Measurements from ENCODE around the gene LRRC56.

LRRC56 gene

DNA sequence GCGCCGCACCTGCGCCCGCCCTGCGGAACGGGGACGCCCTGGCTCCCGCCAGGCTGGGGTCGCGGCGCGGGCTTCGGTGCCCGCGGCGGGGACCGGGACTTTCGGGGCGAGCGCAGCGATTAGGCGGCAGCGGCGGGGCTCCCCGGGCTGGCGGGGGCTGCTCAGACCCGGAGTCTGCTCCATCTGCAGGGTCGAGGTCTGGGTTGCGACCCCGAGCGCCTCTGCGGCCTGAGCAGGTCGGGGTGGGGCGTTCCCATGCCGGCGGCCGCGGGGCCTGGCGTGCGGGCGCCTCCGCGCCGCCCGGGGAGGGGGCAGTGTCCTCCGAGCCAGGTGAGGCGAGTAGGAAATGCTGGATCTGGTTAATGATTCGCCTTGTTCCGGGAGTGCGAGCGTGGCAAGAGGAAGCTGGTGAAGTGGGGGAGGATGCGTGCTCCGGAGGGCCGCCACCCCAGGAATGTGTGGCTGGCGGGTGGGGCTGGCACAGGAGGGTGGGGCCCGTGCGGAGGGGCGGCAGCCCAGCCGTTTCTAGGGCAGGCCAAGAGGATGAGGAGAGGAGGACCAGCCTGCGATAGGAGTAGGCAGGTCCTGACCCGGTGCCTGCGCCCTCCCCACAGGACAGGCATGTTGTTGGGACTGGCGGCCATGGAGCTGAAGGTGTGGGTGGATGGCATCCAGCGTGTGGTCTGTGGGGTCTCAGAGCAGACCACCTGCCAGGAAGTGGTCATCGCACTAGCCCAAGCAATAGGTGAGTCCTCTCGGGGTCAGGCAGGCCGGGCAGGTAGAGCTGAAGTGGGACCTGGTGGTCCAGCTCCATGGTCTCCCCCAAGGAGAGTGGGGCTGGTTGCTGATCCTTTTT lies 24.0 kb downstream of the LRRC56 start:
- Histone ChIP-seq H3K27me3 (ENCODE audit: insufficient read depth, poor library complexity, severe bottlenecking) (peaks cover 20% of the 10 kb centered on the region), H3K27ac (replicated peaks) (no peak overlapping the region), H3K4me3 (replicated peaks; ENCODE audit: insufficient read depth, low read length) (peak overlapping the region; percentile 72)
- peak; percentile 58 to 78 for DNase-seq (ENCODE audit: low read depth in 1 of 2, low spot score in 1 of 2)
- TF ChIP-seq, protein P1, sequence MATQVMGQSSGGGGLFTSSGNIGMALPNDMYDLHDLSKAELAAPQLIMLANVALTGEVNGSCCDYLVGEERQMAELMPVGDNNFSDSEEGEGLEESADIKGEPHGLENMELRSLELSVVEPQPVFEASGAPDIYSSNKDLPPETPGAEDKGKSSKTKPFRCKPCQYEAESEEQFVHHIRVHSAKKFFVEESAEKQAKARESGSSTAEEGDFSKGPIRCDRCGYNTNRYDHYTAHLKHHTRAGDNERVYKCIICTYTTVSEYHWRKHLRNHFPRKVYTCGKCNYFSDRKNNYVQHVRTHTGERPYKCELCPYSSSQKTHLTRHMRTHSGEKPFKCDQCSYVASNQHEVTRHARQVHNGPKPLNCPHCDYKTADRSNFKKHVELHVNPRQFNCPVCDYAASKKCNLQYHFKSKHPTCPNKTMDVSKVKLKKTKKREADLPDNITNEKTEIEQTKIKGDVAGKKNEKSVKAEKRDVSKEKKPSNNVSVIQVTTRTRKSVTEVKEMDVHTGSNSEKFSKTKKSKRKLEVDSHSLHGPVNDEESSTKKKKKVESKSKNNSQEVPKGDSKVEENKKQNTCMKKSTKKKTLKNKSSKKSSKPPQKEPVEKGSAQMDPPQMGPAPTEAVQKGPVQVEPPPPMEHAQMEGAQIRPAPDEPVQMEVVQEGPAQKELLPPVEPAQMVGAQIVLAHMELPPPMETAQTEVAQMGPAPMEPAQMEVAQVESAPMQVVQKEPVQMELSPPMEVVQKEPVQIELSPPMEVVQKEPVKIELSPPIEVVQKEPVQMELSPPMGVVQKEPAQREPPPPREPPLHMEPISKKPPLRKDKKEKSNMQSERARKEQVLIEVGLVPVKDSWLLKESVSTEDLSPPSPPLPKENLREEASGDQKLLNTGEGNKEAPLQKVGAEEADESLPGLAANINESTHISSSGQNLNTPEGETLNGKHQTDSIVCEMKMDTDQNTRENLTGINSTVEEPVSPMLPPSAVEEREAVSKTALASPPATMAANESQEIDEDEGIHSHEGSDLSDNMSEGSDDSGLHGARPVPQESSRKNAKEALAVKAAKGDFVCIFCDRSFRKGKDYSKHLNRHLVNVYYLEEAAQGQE (IDR thresholded peaks at IDR 0.05; ENCODE audit: insufficient replicate concordance, low read depth), result no peak
- TF ChIP-seq GABPA (IDR thresholded peaks at IDR 0.05; ENCODE audit: low read depth), result no peak
- no peak for TF ChIP-seq POLR2AphosphoS5 (IDR thresholded peaks at IDR 0.05; ENCODE audit: low read depth)
- TF ChIP-seq, protein P2, sequence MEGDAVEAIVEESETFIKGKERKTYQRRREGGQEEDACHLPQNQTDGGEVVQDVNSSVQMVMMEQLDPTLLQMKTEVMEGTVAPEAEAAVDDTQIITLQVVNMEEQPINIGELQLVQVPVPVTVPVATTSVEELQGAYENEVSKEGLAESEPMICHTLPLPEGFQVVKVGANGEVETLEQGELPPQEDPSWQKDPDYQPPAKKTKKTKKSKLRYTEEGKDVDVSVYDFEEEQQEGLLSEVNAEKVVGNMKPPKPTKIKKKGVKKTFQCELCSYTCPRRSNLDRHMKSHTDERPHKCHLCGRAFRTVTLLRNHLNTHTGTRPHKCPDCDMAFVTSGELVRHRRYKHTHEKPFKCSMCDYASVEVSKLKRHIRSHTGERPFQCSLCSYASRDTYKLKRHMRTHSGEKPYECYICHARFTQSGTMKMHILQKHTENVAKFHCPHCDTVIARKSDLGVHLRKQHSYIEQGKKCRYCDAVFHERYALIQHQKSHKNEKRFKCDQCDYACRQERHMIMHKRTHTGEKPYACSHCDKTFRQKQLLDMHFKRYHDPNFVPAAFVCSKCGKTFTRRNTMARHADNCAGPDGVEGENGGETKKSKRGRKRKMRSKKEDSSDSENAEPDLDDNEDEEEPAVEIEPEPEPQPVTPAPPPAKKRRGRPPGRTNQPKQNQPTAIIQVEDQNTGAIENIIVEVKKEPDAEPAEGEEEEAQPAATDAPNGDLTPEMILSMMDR (IDR thresholded peaks at IDR 0.05; ENCODE audit: insufficient read depth, low read length), result no peak
- no peak for TF ChIP-seq SPI1 (IDR thresholded peaks at IDR 0.05; ENCODE audit: borderline replicate concordance, low read depth)

DNA sequence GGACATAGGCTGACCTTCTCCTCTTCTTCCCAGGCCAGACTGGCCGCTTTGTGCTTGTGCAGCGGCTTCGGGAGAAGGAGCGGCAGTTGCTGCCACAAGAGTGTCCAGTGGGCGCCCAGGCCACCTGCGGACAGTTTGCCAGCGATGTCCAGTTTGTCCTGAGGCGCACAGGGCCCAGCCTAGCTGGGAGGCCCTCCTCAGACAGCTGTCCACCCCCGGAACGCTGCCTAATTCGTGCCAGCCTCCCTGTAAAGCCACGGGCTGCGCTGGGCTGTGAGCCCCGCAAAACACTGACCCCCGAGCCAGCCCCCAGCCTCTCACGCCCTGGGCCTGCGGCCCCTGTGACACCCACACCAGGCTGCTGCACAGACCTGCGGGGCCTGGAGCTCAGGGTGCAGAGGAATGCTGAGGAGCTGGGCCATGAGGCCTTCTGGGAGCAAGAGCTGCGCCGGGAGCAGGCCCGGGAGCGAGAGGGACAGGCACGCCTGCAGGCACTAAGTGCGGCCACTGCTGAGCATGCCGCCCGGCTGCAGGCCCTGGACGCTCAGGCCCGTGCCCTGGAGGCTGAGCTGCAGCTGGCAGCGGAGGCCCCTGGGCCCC lies 24.8 kb downstream of the LRRC56 start:
- no peak overlapping the region for H3K27ac ChIP-seq (replicated peaks)
- peak overlapping the region; percentile 72 for H3K4me3 ChIP-seq (replicated peaks; ENCODE audit: insufficient read depth, low read length)
- peaks cover 12% of the 10 kb centered on the region for H3K27me3 ChIP-seq (ENCODE audit: insufficient read depth, poor library complexity, severe bottlenecking)
- TF ChIP-seq, protein P1 (IDR thresholded peaks at IDR 0.05; ENCODE audit: insufficient replicate concordance, low read depth), result no peak
- TF ChIP-seq SPI1 (IDR thresholded peaks at IDR 0.05; ENCODE audit: borderline replicate concordance, low read depth) (no peak), GABPA (IDR thresholded peaks at IDR 0.05; ENCODE audit: low read depth) (no peak), POLR2AphosphoS5 (IDR thresholded peaks at IDR 0.05; ENCODE audit: low read depth) (no peak)
- TF ChIP-seq, protein P2 (IDR thresholded peaks at IDR 0.05; ENCODE audit: insufficient read depth, low read length), result no peak
- no peak for DNase-seq (ENCODE audit: low read depth in 1 of 2, low spot score in 1 of 2)

DNA sequence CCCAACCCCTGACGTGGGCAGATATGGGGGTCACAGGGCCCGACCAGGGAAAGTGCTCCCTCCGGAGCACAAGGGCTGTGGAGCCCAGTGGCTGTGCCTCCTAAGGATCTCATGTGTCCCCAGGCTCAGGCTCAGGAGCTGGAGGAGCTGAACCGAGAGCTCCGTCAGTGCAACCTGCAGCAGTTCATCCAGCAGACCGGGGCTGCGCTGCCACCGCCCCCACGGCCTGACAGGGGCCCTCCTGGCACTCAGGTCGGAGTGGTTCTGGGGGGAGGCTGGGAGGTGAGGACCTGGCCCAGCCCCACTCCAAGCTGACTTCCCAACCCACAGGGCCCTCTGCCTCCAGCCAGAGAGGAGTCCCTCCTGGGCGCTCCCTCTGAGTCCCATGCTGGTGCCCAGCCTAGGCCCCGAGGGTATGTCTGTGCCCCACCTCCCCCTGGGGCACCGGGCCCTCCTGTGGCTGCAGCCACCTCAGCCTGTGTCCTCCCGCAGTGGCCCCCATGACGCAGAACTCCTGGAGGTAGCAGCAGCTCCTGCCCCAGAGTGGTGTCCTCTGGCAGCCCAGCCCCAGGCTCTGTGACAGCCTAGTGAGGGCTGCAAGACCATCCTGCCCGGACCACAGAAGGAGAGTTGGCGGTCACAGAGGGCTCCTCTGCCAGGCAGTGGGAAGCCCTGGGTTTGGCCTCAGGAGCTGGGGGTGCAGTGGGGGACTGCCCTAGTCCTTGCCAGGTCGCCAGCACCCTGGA lies 25.9 kb downstream of the LRRC56 start:
- H3K4me3 ChIP-seq (replicated peaks; ENCODE audit: insufficient read depth, low read length), result no peak overlapping the region
- no peak for DNase-seq (ENCODE audit: low read depth in 1 of 2, low spot score in 1 of 2)
- H3K27ac ChIP-seq (replicated peaks), result no peak overlapping the region
- TF ChIP-seq, protein P2 (IDR thresholded peaks at IDR 0.05; ENCODE audit: insufficient read depth, low read length), result no peak
- TF ChIP-seq, protein P1 (IDR thresholded peaks at IDR 0.05; ENCODE audit: insufficient replicate concordance, low read depth), result no peak
- TF ChIP-seq POLR2AphosphoS5 (IDR thresholded peaks at IDR 0.05; ENCODE audit: low read depth) (no peak), GABPA (IDR thresholded peaks at IDR 0.05; ENCODE audit: low read depth) (no peak), SPI1 (IDR thresholded peaks at IDR 0.05; ENCODE audit: borderline replicate concordance, low read depth) (no peak)
- peaks cover 1% of the 10 kb centered on the region for H3K27me3 ChIP-seq (ENCODE audit: insufficient read depth, poor library complexity, severe bottlenecking)

Measured in HL-60 (cell line).